HEK293 (cell line): ENCODE results near the gene GP1BB.
A peak's percentile ranks its signal among the peaks of the same experiment; 100 is the strongest.

Experiments used
- GLIS1 ChIP-seq: fragments of 450-650 bp; formaldehyde crosslinking; IDR thresholded peaks from 2 replicates; pipeline ENCODE4 v1.5.1; 2016; ENCODE audit warnings: missing biosample characterization, missing genetic modification characterization
- KLF8 ChIP-seq: fragments of 450-650 bp; formaldehyde crosslinking; IDR thresholded peaks from 2 replicates; pipeline ENCODE4 v1.5.1; 2016; ENCODE audit warnings: missing biosample characterization, missing genetic modification characterization
- KLF9 ChIP-seq: fragments of 450-650 bp; formaldehyde crosslinking; IDR thresholded peaks from 2 replicates; pipeline ENCODE4 v1.5.1; 2016; ENCODE audit warnings: missing biosample characterization, missing genetic modification characterization, low read depth
- REPIN1 ChIP-seq: fragments of 450-650 bp; formaldehyde crosslinking; IDR thresholded peaks from 2 replicates; pipeline ENCODE4 v1.5.1; 2017; ENCODE audit warnings: missing biosample characterization, missing genetic modification characterization, low read depth
- ZBTB17 ChIP-seq: fragments of 450-650 bp; formaldehyde crosslinking; IDR thresholded peaks from 2 replicates; pipeline ENCODE4 v1.5.1; 2016; ENCODE audit warnings: missing biosample characterization, missing genetic modification characterization
- ZBTB48 ChIP-seq: fragments of 450-650 bp; formaldehyde crosslinking; IDR thresholded peaks from 2 replicates; pipeline ENCODE4 v1.5.1; 2016; ENCODE audit warnings: missing biosample characterization, missing genetic modification characterization
- ZBTB7A ChIP-seq: fragments of 450-650 bp; formaldehyde crosslinking; IDR thresholded peaks from 2 replicates; pipeline ENCODE4 v1.5.1; 2016; ENCODE audit warnings: low read depth, missing biosample characterization, missing genetic modification characterization
- ZEB2 ChIP-seq: fragments of 450-650 bp; formaldehyde crosslinking; IDR thresholded peaks from 2 replicates; pipeline ENCODE4 v1.5.1; 2016; ENCODE audit warnings: missing biosample characterization, missing genetic modification characterization
- ZNF157 ChIP-seq: fragments of 450-650 bp; formaldehyde crosslinking; IDR thresholded peaks from 2 replicates; pipeline ENCODE4 v1.5.1; 2016; ENCODE audit warnings: missing biosample characterization, missing genetic modification characterization
- ZNF16 ChIP-seq: fragments of 450-650 bp; formaldehyde crosslinking; IDR thresholded peaks from 2 replicates; pipeline ENCODE4 v1.5.1; 2016; ENCODE audit warnings: low read depth, missing biosample characterization, missing genetic modification characterization
- ZNF169 ChIP-seq: fragments of 450-650 bp; formaldehyde crosslinking; IDR thresholded peaks from 2 replicates; pipeline ENCODE4 v1.5.1; 2016; ENCODE audit warnings: missing biosample characterization, missing genetic modification characterization
- ZNF19 ChIP-seq: fragments of 450-650 bp; formaldehyde crosslinking; IDR thresholded peaks from 2 replicates; pipeline ENCODE4; 2016; ENCODE audit warnings: missing biosample characterization, missing genetic modification characterization, low read depth
- ZNF335 ChIP-seq: fragments of 450-650 bp; formaldehyde crosslinking; conservative IDR thresholded peaks from 2 replicates; pipeline ENCODE4 v1.5.1; 2016; ENCODE audit warnings: missing biosample characterization, missing genetic modification characterization
- ZNF394 ChIP-seq: fragments of 450-650 bp; formaldehyde crosslinking; IDR thresholded peaks from 2 replicates; pipeline ENCODE4 v1.5.1; 2016; ENCODE audit warnings: missing biosample characterization, missing genetic modification characterization, mild to moderate bottlenecking, moderate library complexity, borderline replicate concordance
- ZNF423 ChIP-seq: fragments of 450-650 bp; formaldehyde crosslinking; IDR thresholded peaks from 2 replicates; pipeline ENCODE4 v1.5.1; 2016; ENCODE audit warnings: missing biosample characterization, missing genetic modification characterization
- ZNF571 ChIP-seq: fragments of 450-650 bp; formaldehyde crosslinking; IDR thresholded peaks from 2 replicates; pipeline ENCODE4 v1.5.0; 2017; ENCODE audit warnings: missing biosample characterization, missing genetic modification characterization
- ZNF747 ChIP-seq: fragments of 450-650 bp; formaldehyde crosslinking; IDR thresholded peaks from 2 replicates; pipeline ENCODE4 v1.5.1; 2016; ENCODE audit warnings: missing biosample characterization, missing genetic modification characterization
- ZNF768 ChIP-seq: fragments of 450-650 bp; formaldehyde crosslinking; IDR thresholded peaks from 2 replicates; pipeline ENCODE4 v1.5.1; 2018; ENCODE audit warnings: missing biosample characterization, mild to moderate bottlenecking, missing genetic modification characterization
- ZNF776 ChIP-seq: fragments of 450-650 bp; formaldehyde crosslinking; IDR thresholded peaks from 2 replicates; pipeline ENCODE4 v1.5.0; 2017; ENCODE audit warnings: missing biosample characterization, missing genetic modification characterization, borderline replicate concordance
- TF ChIP-seq, protein P1 (sequence below): fragments of 450-650 bp; formaldehyde crosslinking; IDR thresholded peaks from 2 replicates; pipeline ENCODE4 v1.5.1; 2016; ENCODE audit warnings: missing biosample characterization, missing genetic modification characterization
- TF ChIP-seq, protein P2 (sequence below): fragments of 450-650 bp; formaldehyde crosslinking; IDR thresholded peaks from 2 replicates; pipeline ENCODE4; 2016; ENCODE audit warnings: missing biosample characterization, missing genetic modification characterization
- TF ChIP-seq, protein P3 (sequence below): fragments of 450-650 bp; formaldehyde crosslinking; IDR thresholded peaks from 2 replicates; pipeline ENCODE4 v1.5.1; 2016; ENCODE audit warnings: missing biosample characterization, missing genetic modification characterization
- TF ChIP-seq, protein P4 (sequence below): fragments of 450-650 bp; formaldehyde crosslinking; IDR thresholded peaks from 2 replicates; pipeline ENCODE4 v1.5.1; 2016; ENCODE audit warnings: missing biosample characterization, missing genetic modification characterization
- TF ChIP-seq, protein P5 (sequence below): fragments of 450-650 bp; formaldehyde crosslinking; IDR thresholded peaks from 2 replicates; pipeline ENCODE4 v1.5.1; 2016; ENCODE audit warnings: missing biosample characterization, missing genetic modification characterization
- TF ChIP-seq, protein P6 (sequence below): fragments of 450-650 bp; formaldehyde crosslinking; IDR thresholded peaks from 2 replicates; pipeline ENCODE4 v1.5.1; 2016; ENCODE audit warnings: missing biosample characterization, missing genetic modification characterization
- TF ChIP-seq, protein P7 (sequence below): IDR thresholded peaks from 2 replicates; pipeline ENCODE4 v1.6.1; 2011; ENCODE audit warnings: mild to moderate bottlenecking, low read depth, low read length, borderline replicate concordance

The GP1BB gene

DNA sequence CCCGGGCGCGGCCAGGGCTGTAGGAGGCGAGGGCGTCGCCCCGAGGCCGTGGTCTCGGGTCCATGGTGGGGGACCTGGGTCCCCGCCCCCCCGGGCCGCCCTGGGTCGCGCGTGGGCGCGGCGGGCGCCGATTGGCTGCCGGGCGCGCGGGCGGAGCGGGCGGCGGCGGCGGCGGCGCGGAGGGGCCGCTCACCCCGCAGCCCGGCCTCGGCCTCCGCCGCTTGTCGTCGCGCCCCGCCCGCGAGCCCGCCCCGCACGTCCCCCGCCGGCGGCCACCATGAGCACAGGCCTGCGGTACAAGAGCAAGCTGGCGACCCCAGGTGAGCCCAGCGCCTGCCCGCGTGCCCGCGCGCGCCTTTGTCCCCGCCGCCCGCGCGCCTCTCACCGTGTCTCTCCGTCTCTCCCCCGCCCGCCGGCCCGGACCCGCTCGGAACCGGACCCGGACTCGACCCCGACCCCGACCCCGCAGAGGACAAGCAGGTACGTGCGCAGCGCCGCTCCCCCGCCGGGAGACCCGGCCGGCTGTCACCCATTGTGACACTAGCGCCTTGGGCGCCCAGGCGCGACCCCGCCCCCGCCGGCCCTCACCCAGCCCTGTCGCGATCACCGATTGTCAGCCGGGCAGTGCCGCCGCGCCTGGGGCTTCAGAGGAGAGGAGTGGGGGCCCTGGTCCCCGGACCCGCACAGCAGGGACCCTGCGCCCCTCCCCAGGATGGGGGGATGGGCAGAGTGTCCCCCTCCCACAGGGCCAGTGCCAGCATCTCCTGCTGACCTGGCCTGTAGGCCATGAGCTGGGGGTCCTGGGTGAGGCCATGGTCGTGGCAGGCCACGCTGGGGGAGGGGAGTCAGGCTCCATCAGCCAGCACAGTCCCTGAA, 8.8 kb upstream of the GP1BB start, which contains the start of gene SEPTIN5 (continued):
- TF ChIP-seq, protein P1, sequence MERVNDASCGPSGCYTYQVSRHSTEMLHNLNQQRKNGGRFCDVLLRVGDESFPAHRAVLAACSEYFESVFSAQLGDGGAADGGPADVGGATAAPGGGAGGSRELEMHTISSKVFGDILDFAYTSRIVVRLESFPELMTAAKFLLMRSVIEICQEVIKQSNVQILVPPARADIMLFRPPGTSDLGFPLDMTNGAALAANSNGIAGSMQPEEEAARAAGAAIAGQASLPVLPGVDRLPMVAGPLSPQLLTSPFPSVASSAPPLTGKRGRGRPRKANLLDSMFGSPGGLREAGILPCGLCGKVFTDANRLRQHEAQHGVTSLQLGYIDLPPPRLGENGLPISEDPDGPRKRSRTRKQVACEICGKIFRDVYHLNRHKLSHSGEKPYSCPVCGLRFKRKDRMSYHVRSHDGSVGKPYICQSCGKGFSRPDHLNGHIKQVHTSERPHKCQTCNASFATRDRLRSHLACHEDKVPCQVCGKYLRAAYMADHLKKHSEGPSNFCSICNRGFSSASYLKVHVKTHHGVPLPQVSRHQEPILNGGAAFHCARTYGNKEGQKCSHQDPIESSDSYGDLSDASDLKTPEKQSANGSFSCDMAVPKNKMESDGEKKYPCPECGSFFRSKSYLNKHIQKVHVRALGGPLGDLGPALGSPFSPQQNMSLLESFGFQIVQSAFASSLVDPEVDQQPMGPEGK (tag by site-specific recombination), result peak; percentile 91
- TF ChIP-seq ZNF394 (tag by site-specific recombination), result no peak
- no peak for TF ChIP-seq ZNF423 (tag by site-specific recombination)
- peak; percentile 93 for TF ChIP-seq ZBTB7A (tag by site-specific recombination)
- TF ChIP-seq ZNF16 (tag by site-specific recombination), result no peak
- TF ChIP-seq, protein P2, sequence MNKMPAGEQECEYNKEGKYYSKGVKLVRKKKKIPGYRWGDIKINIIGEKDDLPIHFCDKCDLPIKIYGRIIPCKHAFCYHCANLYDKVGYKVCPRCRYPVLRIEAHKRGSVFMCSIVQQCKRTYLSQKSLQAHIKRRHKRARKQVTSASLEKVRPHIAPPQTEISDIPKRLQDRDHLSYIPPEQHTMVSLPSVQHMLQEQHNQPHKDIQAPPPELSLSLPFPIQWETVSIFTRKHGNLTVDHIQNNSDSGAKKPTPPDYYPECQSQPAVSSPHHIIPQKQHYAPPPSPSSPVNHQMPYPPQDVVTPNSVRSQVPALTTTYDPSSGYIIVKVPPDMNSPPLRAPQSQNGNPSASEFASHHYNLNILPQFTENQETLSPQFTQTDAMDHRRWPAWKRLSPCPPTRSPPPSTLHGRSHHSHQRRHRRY, result no peak
- TF ChIP-seq ZNF169, result no peak
- no peak for TF ChIP-seq ZNF776 (tag by site-specific recombination)
- TF ChIP-seq ZNF768 (tag by site-specific recombination), result no peak
- TF ChIP-seq KLF9 (tag by site-specific recombination), result peak; percentile 76
- TF ChIP-seq ZNF571 (tag by site-specific recombination), result no peak
- no peak for TF ChIP-seq ZNF747
- TF ChIP-seq REPIN1 (tag by site-specific recombination), result no peak
- TF ChIP-seq, protein P3, sequence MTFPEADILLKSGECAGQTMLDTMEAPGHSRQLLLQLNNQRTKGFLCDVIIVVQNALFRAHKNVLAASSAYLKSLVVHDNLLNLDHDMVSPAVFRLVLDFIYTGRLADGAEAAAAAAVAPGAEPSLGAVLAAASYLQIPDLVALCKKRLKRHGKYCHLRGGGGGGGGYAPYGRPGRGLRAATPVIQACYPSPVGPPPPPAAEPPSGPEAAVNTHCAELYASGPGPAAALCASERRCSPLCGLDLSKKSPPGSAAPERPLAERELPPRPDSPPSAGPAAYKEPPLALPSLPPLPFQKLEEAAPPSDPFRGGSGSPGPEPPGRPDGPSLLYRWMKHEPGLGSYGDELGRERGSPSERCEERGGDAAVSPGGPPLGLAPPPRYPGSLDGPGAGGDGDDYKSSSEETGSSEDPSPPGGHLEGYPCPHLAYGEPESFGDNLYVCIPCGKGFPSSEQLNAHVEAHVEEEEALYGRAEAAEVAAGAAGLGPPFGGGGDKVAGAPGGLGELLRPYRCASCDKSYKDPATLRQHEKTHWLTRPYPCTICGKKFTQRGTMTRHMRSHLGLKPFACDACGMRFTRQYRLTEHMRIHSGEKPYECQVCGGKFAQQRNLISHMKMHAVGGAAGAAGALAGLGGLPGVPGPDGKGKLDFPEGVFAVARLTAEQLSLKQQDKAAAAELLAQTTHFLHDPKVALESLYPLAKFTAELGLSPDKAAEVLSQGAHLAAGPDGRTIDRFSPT, result peak; percentile 67; the same call in 1 of the 2 replicates
- peak; percentile 96 for TF ChIP-seq ZBTB17 (tag by site-specific recombination)
- TF ChIP-seq, protein P4, sequence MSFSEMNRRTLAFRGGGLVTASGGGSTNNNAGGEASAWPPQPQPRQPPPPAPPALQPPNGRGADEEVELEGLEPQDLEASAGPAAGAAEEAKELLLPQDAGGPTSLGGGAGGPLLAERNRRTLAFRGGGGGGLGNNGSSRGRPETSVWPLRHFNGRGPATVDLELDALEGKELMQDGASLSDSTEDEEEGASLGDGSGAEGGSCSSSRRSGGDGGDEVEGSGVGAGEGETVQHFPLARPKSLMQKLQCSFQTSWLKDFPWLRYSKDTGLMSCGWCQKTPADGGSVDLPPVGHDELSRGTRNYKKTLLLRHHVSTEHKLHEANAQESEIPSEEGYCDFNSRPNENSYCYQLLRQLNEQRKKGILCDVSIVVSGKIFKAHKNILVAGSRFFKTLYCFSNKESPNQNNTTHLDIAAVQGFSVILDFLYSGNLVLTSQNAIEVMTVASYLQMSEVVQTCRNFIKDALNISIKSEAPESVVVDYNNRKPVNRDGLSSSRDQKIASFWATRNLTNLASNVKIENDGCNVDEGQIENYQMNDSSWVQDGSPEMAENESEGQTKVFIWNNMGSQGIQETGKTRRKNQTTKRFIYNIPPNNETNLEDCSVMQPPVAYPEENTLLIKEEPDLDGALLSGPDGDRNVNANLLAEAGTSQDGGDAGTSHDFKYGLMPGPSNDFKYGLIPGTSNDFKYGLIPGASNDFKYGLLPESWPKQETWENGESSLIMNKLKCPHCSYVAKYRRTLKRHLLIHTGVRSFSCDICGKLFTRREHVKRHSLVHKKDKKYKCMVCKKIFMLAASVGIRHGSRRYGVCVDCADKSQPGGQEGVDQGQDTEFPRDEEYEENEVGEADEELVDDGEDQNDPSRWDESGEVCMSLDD, result 0 out of 2 replicates have a peak, but pooled peaks have one; percentile 47
- TF ChIP-seq ZNF157 (tag by site-specific recombination), result no peak
- TF ChIP-seq, protein P5, sequence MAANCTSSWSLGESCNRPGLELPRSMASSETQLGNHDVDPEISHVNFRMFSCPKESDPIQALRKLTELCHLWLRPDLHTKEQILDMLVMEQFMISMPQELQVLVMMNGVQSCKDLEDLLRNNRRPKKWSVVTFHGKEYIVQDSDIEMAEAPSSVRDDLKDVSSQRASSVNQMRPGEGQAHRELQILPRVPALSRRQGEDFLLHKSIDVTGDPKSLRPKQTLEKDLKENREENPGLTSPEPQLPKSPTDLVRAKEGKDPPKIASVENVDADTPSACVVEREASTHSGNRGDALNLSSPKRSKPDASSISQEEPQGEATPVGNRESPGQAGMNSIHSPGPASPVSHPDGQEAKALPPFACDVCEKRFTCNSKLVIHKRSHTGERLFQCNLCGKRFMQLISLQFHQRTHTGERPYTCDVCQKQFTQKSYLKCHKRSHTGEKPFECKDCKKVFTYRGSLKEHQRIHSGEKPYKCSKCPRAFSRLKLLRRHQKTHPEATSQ, result no peak
- peak; percentile 43; the same call in 1 of the 2 replicates for TF ChIP-seq ZBTB48 (tag by site-specific recombination)
- TF ChIP-seq KLF8 (tag by site-specific recombination), result peak; percentile 57; the same call in 1 of the 2 replicates
- TF ChIP-seq, protein P6, sequence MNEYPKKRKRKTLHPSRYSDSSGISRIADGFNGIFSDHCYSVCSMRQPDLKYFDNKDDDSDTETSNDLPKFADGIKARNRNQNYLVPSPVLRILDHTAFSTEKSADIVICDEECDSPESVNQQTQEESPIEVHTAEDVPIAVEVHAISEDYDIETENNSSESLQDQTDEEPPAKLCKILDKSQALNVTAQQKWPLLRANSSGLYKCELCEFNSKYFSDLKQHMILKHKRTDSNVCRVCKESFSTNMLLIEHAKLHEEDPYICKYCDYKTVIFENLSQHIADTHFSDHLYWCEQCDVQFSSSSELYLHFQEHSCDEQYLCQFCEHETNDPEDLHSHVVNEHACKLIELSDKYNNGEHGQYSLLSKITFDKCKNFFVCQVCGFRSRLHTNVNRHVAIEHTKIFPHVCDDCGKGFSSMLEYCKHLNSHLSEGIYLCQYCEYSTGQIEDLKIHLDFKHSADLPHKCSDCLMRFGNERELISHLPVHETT (tag by site-specific recombination), result no peak
- TF ChIP-seq ZEB2 (tag by site-specific recombination), result peak; percentile 45; the same call in 1 of the 2 replicates
- peak; percentile 58 for TF ChIP-seq ZNF335 (tag by site-specific recombination)
- no peak for TF ChIP-seq ZNF19 (tag by site-specific recombination)
- TF ChIP-seq GLIS1 (tag by site-specific recombination), result peak; percentile 37; the same call in 1 of the 2 replicates
- TF ChIP-seq, protein P7, sequence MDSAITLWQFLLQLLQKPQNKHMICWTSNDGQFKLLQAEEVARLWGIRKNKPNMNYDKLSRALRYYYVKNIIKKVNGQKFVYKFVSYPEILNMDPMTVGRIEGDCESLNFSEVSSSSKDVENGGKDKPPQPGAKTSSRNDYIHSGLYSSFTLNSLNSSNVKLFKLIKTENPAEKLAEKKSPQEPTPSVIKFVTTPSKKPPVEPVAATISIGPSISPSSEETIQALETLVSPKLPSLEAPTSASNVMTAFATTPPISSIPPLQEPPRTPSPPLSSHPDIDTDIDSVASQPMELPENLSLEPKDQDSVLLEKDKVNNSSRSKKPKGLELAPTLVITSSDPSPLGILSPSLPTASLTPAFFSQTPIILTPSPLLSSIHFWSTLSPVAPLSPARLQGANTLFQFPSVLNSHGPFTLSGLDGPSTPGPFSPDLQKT, result no peak
